ENCODE results near the gene ZNF136. TPM values are rescaled to one million over a fixed set of nuclear protein-coding genes. Genes with fewer than 3 reads are reported as not detected.

Gene ZNF136
- total and polyA plus RNA-seq, 2 donors (not counting 1 experiment from before 2014, with no cell fraction given), result 4.2 to 9.2 TPM

GRCh38 chr19:12187625-12188024 is 24.7 kb downstream of the ZNF136 start:
- peak in 1 of 2 donors; percentile 14 for DNase-seq (ENCODE audit: low read depth in 2 of 2)
- Histone ChIP-seq H4K20me1 (ENCODE audit: control insufficient read depth, extremely low read depth, insufficient read depth, low read length) (no peaks in the 10 kb centered on the region), H3K9ac (ENCODE audit: insufficient read depth, low read length) (no peak overlapping the region), H3K79me2 (ENCODE audit: control insufficient read depth, insufficient read depth, low read length) (no peaks in the 10 kb centered on the region), H3K36me3 (ENCODE audit: control insufficient read depth, insufficient read depth, low read length) (peaks cover 2% of the 10 kb centered on the region), H3K4me1 (ENCODE audit: control insufficient read depth, extremely low read depth, insufficient read depth, low read length) (no peaks in the 10 kb centered on the region), H3K27ac (ENCODE audit: insufficient read depth, low read length) (no peak overlapping the region), H3K27me3 (ENCODE audit: control insufficient read depth, insufficient read depth, low read length) (no peaks in the 10 kb centered on the region), H3K4me2 (ENCODE audit: extremely low read depth, insufficient read depth, low read length) (no peak overlapping the region), H3K9me3 (ENCODE audit: control insufficient read depth, insufficient read depth, low read depth, low read length) (peaks cover 7% of the 10 kb centered on the region), H3K4me3 (replicated peaks in 1 of 4; ENCODE audit: control extremely low read depth in 1 of 4, insufficient read depth in 1 of 4, low read depth in 3 of 4, low read length in 4 of 4) (no peak overlapping the region), H2AFZ (ENCODE audit: low read length) (no peak overlapping the region)
- TF ChIP-seq EZH2 (IDR thresholded peaks at IDR 0.05; ENCODE audit: low read length, missing control alignments) (no peak), CTCF (conservative IDR thresholded peaks at IDR 0.05 in 1 of 2, IDR thresholded peaks at IDR 0.05 in 1 of 2; ENCODE audit: low read depth in 1 of 2, low read length in 2 of 2) (no peak)

DNA sequence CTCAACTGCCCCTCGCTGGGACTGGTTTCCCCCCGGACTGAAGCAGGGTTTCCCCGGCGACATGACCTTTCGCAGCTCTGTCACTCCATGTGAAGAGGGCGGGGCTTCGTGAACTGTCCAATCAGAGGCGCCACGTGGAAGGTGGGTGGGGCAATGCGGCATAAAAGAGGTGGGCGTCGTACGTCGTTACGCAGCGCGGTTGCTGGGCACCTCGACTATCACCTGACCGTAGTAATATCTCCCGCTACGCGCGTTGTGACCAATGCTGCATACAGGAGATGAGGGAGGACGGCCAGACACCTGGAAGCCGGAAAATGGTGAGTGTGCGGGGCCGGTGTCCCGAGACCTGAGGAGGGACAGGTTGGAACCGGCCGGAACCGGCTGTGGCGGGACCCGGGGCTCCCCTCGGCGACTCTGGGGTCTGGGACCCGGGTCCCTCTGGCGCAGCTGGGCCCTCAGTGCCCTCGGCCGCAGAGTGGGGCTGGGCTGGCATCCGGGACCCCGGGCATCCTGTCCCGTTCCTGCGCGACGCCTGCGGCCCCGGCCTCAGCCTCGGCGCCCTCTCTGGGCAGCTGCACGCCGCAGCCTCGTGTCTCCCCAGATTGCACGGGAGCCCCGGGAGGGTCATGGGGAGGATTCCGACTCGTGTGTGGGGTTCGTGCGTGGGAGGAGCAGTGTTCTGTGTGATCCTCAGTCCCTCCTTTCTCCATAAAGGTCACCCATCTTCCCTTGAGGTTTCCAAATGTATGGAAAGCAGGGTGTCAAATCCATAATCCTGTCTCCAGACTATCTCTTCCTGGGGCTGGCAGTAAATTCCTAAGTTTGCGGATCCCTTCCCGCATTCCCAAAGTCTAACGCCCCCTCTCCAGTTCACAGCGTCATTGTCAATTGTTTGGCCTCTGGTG is 32.2 kb downstream of the ZNF136 start:
- peak overlapping the region; percentile 51 for H3K4me2 ChIP-seq (ENCODE audit: extremely low read depth, insufficient read depth, low read length)
- H4K20me1 ChIP-seq (ENCODE audit: control insufficient read depth, extremely low read depth, insufficient read depth, low read length), result no peaks in the 10 kb centered on the region
- no peaks in the 10 kb centered on the region for H3K79me2 ChIP-seq (ENCODE audit: control insufficient read depth, insufficient read depth, low read length)
- peak; percentile 66 to 75 for DNase-seq (ENCODE audit: low read depth in 2 of 2)
- no peaks in the 10 kb centered on the region for H3K36me3 ChIP-seq (ENCODE audit: control insufficient read depth, insufficient read depth, low read length)
- H3K4me3 ChIP-seq (replicated peaks in 1 of 4; ENCODE audit: control extremely low read depth in 1 of 4, insufficient read depth in 1 of 4, low read depth in 3 of 4, low read length in 4 of 4), result peak overlapping the region; percentile 24 to 72 (median 26)
- no peaks in the 10 kb centered on the region for H3K27me3 ChIP-seq (ENCODE audit: control insufficient read depth, insufficient read depth, low read length)
- peaks cover 2% of the 10 kb centered on the region for H3K9me3 ChIP-seq (ENCODE audit: control insufficient read depth, insufficient read depth, low read depth, low read length)
- H2AFZ ChIP-seq (ENCODE audit: low read length), result no peak overlapping the region
- TF ChIP-seq CTCF (conservative IDR thresholded peaks at IDR 0.05 in 1 of 2, IDR thresholded peaks at IDR 0.05 in 1 of 2; ENCODE audit: low read depth in 1 of 2, low read length in 2 of 2) (no peak), EZH2 (IDR thresholded peaks at IDR 0.05; ENCODE audit: low read length, missing control alignments) (no peak)
- no peaks in the 10 kb centered on the region for H3K4me1 ChIP-seq (ENCODE audit: control insufficient read depth, extremely low read depth, insufficient read depth, low read length)
- no peak overlapping the region for H3K9ac ChIP-seq (ENCODE audit: insufficient read depth, low read length)
- H3K27ac ChIP-seq (ENCODE audit: insufficient read depth, low read length), result no peak overlapping the region

DNA sequence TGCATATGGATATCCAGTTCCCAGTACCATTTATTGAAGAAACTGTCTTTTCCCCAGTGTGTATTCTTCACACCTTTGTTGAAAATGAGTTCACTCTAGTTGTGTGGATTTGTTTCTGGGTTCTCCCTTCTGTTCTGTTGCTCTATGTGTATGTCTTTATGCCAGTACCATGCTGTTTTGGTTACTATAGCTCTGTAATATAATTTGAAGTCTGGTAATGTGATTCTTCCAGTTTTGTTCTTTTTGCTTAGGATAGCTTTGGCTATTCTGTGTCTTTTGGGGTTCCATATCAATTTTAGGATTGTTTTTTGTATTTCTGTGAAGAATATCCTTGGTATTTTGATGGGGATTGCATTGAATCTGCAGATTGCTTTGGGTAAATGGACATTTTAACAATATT is 35.2 kb downstream of the ZNF136 start:
- DNase-seq (ENCODE audit: low read depth in 2 of 2), result no peak
- H3K27me3 ChIP-seq (ENCODE audit: control insufficient read depth, insufficient read depth, low read length), result no peaks in the 10 kb centered on the region
- H3K4me1 ChIP-seq (ENCODE audit: control insufficient read depth, extremely low read depth, insufficient read depth, low read length), result no peaks in the 10 kb centered on the region
- no peaks in the 10 kb centered on the region for H3K79me2 ChIP-seq (ENCODE audit: control insufficient read depth, insufficient read depth, low read length)
- H3K4me2 ChIP-seq (ENCODE audit: extremely low read depth, insufficient read depth, low read length), result no peak overlapping the region
- no peak overlapping the region for H2AFZ ChIP-seq (ENCODE audit: low read length)
- H4K20me1 ChIP-seq (ENCODE audit: control insufficient read depth, extremely low read depth, insufficient read depth, low read length), result no peaks in the 10 kb centered on the region
- TF ChIP-seq EZH2 (IDR thresholded peaks at IDR 0.05; ENCODE audit: low read length, missing control alignments) (no peak), CTCF (conservative IDR thresholded peaks at IDR 0.05 in 1 of 2, IDR thresholded peaks at IDR 0.05 in 1 of 2; ENCODE audit: low read depth in 1 of 2, low read length in 2 of 2) (no peak)
- peaks cover 2% of the 10 kb centered on the region for H3K9me3 ChIP-seq (ENCODE audit: control insufficient read depth, insufficient read depth, low read depth, low read length)
- H3K9ac ChIP-seq (ENCODE audit: insufficient read depth, low read length), result no peak overlapping the region
- H3K27ac ChIP-seq (ENCODE audit: insufficient read depth, low read length), result no peak overlapping the region
- no peaks in the 10 kb centered on the region for H3K36me3 ChIP-seq (ENCODE audit: control insufficient read depth, insufficient read depth, low read length)
- H3K4me3 ChIP-seq (replicated peaks in 1 of 4; ENCODE audit: control extremely low read depth in 1 of 4, insufficient read depth in 1 of 4, low read depth in 3 of 4, low read length in 4 of 4), result no peak overlapping the region

Data from fibroblast of lung (primary cell).